NCI-H748 treated with DMSO at 0.1 percent for 48 hours (cell line): ENCODE data around the gene AIPL1.
"Not testable (repeated sequence)": the region's sequence is repeated elsewhere in the genome, so short reads cannot be mapped to it uniquely, and the experiment has no call there.

ENCODE experiments used
- DNase-seq: peaks from one replicate; lab custom pipeline; 2025; lab: John Stamatoyannopoulos, UW

Gene AIPL1

GRCh38 chr17:6435051-6435450 lies at the start of gene AIPL1:
TSS of gene AIPL1 (minus strand) at chr17:6435121. CDS start at chr17:6435104, 17 bp downstream.
- DNase-seq, result no peak

GRCh38 chr17:6483507-6483906 lies 48.6 kb upstream of the AIPL1 start:
- no peak for DNase-seq

- DNase-seq, result not testable (repeated sequence)
Observed at GRCh38 chr17:6482796-6483195, 47.9 kb upstream of the AIPL1 start.

GRCh38 chr17:6482105-6482455 lies 47.2 kb upstream of the AIPL1 start:
- DNase-seq, result no peak

DNA sequence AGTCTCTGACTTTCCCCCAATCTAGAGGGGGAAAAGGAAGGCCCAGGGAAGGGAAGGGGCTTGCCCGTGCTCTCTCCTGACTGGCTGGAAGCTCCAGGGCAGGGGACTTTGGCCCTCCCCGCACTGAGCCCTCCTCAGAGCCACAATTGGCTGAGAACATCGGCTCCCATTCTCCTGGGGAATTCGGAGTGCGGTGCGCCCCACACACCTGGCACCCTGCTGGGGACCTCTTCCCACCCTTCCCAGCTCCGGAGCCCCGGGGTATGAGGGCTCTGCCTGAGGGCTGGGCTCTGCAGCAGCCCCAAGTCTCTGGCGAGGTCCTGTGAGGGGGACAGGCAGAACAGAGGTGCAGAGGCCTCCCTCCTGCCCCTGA lies 45.4 kb upstream of the AIPL1 start:
- DNase-seq, result no peak

GRCh38 chr17:6479622-6480302 lies 44.8 kb upstream of the AIPL1 start:
- no peak for DNase-seq

DNA sequence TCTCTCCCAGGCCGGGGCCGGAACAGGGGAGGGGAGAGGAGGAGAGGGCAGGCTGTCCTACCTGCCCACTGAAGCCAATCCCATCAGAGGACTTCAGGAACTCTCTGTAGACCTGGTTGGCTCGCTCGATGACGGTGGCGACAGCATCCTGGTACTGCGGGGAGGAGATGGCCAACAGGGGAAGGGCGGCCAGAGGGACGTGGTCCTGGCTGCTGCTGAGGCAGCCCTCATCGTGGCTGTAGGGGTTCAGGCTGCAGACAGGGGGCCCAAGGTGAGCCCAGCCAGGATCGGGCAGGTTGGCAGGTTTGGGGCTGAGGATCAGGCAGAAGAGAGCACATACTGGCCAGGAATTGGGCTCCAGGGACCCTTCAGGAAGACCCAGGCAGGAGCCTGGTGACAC lies 43.6 kb upstream of the AIPL1 start:
- no peak for DNase-seq

- no peak for DNase-seq
Observed at GRCh38 chr17:6477831-6478383, 43.0 kb upstream of the AIPL1 start.

DNA sequence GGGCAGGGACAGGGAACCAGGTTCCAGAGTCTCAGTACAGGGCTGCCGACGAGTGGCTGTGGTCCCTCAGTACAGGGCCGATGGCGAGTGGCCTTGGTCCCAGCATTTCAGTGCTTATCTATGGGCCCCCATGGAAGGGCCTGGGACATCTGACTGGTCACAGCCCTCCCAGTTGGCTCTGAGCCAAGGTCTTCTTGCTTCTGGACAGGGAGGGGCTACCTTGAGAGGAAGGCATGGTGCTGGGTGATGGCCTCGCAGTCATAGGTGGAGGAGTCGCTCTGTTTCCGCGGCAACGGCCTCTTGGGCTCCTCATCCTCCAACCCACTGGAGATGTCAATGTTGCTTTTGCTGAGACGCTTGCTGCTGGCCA lies 41.9 kb upstream of the AIPL1 start:
- no peak for DNase-seq

DNA sequence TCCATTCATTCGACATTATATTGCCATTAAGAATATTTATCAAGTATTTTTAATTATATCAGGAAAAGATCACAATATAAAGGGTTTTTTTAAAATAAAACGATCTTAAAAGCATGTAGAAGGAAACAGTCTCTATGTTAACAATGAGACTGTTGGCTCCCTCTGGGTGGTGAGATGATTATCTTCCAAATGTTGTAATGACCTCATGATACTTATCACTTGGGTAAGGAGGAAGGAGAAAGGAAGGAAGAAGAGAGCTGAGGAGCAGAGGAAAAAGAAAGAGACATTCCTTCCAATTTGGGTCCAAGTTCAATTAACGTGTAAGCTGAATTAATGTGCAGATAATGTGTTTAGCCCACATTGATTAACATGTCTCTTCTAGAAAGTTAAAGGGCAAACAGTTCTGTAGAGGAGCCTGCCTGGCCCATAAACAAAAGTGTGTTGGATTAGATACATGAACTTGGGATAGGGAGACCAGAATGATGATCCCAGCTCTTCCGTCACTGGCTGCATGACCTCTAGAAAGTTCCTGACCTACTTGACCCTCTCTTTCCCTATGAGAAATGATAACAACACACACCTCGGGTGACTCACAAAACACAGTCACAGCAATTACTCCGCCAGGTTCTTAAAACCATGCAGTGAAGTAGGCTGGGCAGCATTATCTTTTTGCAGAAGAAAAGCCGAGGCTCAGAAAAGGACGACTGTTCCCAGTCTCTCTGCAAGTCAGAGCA lies 41.3 kb upstream of the AIPL1 start:
- no peak for DNase-seq

GRCh38 chr17:6475411-6475810 lies 40.5 kb upstream of the AIPL1 start:
- no peak for DNase-seq

DNA sequence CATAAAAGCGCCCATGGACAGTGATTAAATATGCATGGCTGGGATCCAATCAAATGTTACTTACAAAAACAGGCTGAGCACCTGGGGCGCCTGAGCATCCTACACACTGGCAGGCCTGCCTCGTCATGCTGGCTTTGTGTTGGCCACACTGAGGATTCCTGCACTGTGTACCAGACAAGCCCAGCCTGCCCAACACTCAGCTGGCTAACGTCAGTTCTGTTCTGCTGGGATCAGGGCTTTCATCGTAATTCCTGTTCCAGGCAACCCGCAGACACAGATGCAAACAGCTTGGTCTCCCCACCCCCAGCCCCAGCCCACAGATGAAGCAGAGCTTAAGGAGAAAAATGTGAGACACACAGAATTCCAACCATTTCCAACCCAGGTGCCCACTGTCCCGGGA lies 40.0 kb upstream of the AIPL1 start:
- DNase-seq, result no peak

DNA sequence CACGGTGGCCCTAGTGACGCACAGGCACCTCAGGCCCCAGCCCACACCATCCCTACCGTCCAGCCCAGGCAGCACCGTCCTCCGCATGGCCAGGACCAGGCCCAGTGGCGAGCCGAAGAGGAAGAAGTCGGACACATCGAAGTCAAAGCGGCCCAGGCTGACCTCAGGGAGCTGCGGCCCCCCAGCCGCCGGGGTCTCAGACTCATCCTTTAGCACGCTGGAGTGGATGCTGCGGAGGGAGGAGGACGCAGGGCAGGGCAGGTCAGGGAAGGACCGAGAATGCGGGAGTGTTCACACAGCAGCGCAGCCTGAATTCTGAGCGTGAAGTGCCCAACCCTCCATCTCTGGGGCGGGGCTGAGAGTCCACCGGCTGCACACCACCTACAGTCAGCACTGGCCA lies 39.5 kb upstream of the AIPL1 start:
- DNase-seq, result no peak

GRCh38 chr17:6473128-6473767 lies 38.3 kb upstream of the AIPL1 start:
- DNase-seq, result peak; percentile 21

GRCh38 chr17:6472517-6472916 lies 37.6 kb upstream of the AIPL1 start:
- no peak for DNase-seq

DNA sequence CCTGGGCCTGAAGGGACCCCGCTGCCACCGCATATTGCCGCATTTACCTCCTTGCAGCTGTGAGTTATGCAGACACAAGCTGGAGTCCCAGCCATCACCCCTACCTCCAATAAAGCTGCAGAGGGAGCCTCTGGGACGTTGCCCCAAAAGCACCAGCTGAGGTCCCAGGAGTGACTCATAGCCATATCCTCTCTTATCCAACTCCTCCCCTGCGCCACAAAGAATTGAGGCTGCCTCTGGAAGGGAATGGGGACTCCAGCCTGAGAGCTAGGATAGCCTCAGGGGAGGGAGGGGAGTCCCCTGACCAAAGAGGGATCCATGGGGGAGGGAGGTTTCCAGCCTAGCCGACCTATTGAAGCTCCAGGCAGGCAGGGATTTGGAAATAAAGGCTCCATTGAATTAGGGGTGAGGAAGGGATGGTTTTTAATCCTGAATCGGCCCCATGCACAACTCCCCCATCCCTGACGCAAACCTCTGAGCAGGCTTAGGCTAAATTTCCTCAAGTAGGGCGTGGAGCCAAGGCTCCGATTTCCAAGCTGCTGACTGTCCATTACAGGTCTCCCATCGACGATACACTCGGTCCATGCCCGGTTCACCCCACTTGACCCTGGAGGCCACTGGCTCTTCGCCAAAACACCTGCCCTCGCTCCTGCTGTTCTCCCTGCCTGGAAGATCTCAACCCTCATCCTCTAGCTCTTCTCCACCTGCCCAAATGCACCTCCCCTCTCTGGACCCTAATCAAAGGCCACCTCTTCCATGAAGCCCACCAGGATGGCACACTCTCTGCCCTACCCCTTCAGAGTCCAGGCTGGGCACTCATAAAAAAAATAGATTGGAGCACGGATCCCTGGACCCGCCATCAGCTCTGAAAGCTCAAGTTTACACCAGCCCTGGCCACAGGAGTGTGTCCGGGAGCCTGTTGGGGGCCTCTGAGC lies 36.9 kb upstream of the AIPL1 start:
- DNase-seq, result no peak

DNA sequence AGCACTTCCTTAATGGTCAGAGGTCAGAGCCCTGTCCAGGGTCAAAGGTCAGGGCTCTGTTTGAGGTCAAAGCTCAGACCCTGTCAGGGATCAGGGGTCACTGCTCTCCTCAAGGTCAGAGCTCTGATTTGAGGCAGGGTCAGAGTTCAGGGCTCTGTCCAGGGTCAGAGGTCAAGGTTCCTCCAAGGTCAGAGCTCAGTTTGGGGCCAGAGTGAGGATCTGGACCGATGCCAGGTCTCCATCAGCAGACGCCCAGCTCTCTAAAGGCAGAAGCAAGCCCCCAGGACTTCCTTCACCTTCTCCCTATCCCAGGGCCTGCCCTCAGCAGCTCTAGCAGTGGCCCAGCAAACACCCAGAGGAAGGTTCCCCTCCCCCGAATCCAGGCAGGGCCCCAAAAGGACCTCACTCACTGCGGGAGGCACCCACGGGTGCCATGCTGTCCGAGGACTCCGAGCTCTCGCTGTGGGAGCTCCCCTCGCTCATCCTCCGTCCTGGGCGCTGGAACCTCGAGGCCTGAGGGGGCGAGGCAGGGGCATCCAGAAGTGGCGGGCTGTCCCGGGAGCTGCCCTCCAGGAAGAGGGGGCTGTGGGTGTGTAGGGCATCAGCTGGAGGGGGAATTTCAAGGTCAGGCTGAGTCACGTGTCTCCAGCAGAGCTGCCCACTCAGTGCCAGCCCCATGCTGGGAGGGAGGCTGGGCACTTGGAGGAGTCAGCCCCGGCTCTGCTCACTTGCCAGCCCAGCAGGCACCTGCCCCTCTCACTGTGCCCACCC lies 36.0 kb upstream of the AIPL1 start:
- DNase-seq, result no peak

- DNase-seq, result no peak
Observed at GRCh38 chr17:6470146-6470718, 35.3 kb upstream of the AIPL1 start.

DNA sequence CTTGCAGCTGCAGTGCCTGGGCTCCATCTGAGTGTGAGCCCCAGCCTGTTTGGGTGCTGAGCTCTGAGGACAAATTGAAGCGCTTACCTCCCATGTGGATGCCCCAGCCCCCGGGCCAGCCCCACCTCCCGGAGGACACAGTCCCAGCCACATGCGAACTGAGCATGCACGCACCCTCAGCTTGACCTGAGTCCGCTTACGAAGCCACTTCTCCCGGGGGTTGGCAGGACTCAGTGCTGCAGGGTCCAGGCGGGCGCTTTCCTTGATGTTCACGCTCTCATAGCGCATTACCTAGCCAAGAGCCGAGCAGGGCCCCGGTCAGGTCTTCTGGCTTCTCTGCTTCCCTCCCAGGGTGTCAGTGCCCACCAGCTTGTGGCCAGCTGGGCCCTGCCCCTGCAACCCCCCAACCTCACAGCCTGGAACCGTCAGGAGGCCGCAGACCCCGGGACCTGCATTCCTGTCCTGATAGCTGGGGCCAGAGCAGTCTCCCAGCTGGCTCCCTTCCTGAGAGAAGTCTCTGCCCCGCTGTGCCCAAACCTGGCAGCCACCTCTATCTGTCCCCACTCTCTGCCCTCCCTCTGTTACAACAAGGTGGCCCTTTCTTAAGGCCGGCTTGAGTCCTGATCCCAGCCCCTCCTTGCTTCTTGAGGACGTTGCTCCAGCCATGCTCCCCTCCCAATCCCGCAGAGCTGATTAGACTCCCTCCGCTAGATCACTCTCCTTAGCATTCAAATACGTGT lies 33.3 kb upstream of the AIPL1 start:
- no peak for DNase-seq

DNA sequence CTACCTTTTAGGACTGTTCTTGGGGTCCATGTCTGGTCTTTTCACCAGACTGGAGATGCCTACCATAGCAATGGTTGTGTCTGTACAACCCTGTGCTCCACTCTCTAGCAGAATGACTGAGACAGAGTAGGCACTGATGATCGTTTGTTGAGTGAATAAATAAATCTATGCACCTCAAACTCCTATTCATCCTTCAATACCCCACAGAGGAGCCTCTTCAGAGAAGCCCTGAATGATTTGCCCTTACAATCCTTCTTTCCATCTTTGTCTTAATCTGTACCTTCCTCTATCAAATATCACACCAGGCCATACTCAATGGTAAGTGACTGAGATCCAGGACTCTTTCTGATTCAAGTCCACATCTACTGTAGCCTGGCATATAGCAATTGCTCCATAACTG lies 32.6 kb upstream of the AIPL1 start:
- no peak for DNase-seq
